Suprapubic skin (tissue), 4 donors: ENCODE results near the gene LAPTM5.

Experiments used
- CTCF ChIP-seq, 2 donors: fragments of 200-600 bp in 1 of 2; fragments of 450-650 bp in 1 of 2; sonication (generic) in 1 of 2; IDR thresholded peaks; one replicate each; pipeline ENCODE4 v1.5.1; 2016 to 2019; ENCODE audit warnings: antibody characterized with exemption in 2 of 2, mild to moderate bottlenecking in 1 of 2, moderate library complexity in 1 of 2
- EP300 ChIP-seq: sonication (generic); formaldehyde crosslinking; IDR thresholded peaks from one replicate; pipeline ENCODE4 v1.6.1; 2017; ENCODE audit warnings: antibody characterized with exemption
- POLR2A ChIP-seq, 2 donors: fragments of 450-650 bp; IDR thresholded peaks; one replicate each; pipeline ENCODE4 v1.6.1; 2017; ENCODE audit warnings: antibody characterized with exemption in 2 of 2, mild to moderate bottlenecking in 2 of 2, moderate library complexity in 2 of 2
- POLR2AphosphoS5 ChIP-seq, 3 donors: sonication (generic); formaldehyde crosslinking; IDR thresholded peaks; one replicate each; pipeline ENCODE4 v1.6.1; 2017; ENCODE audit warnings: antibody characterized with exemption in 3 of 3

GRCh38 chr1:30799233-30799511 lies 41.6 kb upstream of the LAPTM5 start:
- TF ChIP-seq CTCF (IDR thresholded peaks at IDR 0.05) (no peak), EP300 (no peak), POLR2AphosphoS5 (IDR thresholded peaks at IDR 0.05) (no peak), POLR2A (IDR thresholded peaks at IDR 0.05) (no peak)
